ENCODE data around the gene PPP1R3G. TPM values are rescaled to one million over a fixed set of nuclear protein-coding genes. Genes with fewer than 3 reads are reported as not detected.
"Not testable (repeated sequence)": the region's sequence is repeated elsewhere in the genome, so short reads cannot be mapped to it uniquely, and the experiment has no call there.

Gene PPP1R3G
- 0.29 and 0.38 TPM in 2 replicates for total RNA-seq (2014; rRNA removed)
- 0.18 TPM for polyA plus RNA-seq (2012)

DNA sequence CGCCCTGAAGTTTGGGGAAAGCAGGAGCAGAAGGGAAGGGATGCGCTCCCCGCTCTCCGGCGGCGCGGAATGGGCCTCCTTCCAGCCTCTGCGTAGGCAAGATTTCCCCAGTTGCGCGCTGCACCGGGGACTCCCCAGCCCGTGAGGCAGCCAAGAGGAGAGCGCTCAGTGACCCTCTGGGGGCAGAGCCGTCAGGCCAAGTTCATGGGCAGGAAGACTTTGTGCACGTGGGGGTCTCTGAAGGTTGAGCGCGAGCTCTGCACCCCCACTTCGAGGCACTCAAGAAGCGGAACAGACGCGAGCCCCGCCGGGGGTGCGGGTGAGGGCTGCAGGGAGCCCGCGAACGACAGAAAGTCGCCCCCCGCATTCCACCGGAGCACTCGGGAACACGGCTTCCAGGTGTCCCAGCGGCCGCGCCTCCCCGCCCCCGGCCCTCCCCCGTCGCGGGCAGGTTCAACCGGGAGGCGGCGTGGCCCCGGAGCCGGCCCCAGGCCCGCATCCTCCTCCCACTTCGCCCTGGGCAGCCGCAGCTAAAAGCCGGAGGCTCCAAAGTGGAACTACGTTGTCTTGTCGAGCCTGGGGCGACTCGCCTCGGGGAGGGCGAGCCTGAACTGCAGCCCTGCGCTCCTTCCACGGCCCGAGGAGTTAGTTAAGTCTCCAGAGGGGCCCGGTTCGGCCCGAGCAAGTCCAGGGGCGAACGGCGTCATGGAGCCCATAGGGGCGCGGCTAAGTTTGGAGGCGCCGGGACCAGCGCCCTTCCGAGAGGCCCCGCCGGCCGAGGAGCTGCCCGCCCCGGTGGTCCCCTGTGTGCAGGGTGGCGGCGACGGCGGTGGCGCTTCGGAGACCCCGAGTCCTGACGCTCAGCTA is at the start of gene PPP1R3G:
PPP1R3G (plus strand) TSS at position 561 of the 867 bp plus-strand sequence; CDS start at position 706, 145 bp downstream.
- peak; percentile 30 for DNase-seq (ENCODE audit: low read depth)

DNA sequence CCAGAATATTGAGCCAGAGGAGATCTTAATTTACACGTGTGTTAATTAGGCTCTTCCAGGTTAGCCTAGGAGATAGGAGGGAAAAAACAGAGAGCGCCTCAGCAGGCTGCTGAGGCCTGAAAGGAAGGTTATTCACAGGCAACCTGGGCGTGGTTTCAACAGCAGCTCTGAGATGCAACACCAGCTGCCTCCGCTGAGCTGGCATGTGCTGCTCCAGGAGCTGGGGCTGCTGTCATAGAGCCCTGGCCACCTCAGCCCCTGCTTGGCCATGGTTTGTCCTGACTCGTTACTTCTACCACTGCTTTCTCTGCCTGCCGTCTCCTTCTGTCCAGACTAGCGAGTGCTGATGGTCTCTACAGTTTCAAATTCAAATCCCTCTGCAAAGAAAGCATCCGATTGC is 48.9 kb upstream of the PPP1R3G start:
- peak; percentile 75 for DNase-seq (ENCODE audit: low read depth)

DNA sequence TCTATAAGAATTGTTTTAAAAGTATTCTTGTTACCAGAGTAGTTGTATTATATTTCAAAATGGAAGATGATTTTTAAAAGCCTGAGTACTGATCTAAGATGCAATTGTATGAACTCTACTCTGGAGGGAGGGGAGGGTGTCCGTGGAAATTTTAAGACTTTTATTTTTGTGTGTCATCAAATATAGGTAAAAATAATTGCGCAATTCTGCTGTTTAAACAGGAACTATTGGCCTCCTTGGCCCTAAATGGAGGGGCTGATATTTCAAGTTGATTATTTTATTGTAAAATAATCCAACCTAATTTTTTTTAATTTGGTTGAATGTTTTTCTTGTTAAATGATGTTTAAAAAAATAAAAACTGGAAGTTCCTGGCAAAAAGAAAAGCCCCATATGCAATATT is 43.2 kb upstream of the PPP1R3G start:
- no peak for DNase-seq (ENCODE audit: low read depth)

DNA sequence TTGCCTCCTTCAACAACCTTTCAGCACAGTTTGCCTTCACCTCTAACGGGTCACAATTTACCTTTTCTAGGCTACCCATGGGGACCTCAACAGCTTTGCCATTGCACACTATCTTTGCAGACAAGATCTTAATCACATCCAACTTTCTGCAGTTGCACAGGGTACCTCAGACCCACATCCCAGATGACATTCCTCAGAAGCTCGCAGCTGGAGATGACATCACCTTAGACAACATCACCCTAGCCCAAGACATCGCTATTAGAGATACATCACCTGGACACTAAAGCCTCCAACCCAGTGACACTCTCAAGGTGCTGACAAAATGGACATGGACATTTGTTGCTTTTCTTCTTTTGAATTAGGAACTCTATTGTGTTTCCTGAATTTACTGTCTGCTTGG is 42.7 kb upstream of the PPP1R3G start:
- no peak for DNase-seq (ENCODE audit: low read depth)

DNA sequence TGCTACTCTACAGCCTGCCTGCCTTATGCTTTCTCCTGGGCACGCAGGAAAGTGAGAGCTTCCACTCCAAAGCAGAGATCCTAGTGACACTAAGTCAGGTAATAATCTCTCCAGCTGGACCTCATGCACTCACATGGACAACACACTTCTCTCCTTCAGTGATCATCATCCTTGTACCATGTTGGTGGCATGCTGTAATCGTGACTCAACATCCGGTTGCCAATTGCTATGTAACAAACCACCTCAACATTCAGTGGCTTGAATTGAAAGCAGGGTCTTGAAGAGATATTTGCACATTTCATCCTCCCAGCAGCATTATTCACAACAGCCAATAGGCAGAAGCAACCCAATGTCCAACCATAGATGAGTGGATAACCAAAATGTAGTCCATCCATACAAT is 40.3 kb upstream of the PPP1R3G start:
- peak; percentile 16 for DNase-seq (ENCODE audit: low read depth)

DNA sequence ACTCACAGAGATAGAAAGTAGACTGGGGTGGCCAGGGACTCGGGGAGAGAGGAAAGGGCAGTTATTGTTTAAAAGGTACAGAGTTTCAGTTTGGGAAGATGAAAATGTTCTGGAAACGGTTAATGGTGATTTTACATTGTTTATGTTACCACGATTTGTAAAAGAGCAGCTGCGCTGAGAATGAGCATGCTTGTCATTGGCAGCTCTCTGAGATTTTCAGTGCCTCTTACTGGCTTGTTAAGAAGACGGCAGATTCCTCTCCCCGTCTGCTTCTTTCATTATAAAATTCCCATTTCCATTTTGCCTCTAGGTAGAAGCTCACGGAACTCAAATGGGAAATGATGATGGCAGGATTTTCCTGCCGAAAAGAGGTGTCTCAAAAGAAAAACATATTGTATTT is 39.7 kb upstream of the PPP1R3G start:
- DNase-seq (ENCODE audit: low read depth) = no peak

DNA sequence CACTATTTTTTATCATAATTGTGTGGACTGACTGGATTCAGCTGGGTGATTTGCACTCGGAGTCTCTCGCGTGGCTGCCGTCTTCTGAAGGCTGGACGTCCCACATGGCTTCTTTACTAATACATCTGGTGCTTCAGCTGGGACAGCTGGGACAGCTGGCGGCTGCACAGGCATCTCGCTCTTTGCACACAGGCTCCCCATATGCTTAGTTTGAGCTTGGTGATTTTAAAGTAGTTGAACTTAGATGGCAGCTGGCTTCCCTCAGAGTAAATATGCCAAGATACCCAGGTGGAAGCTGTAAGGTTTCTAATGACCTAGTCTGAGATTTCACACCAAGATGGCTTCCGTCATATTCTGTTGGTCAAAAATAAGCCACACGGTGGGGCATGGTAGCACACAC is 38.7 kb upstream of the PPP1R3G start:
- DNase-seq (ENCODE audit: low read depth) = no peak

DNA sequence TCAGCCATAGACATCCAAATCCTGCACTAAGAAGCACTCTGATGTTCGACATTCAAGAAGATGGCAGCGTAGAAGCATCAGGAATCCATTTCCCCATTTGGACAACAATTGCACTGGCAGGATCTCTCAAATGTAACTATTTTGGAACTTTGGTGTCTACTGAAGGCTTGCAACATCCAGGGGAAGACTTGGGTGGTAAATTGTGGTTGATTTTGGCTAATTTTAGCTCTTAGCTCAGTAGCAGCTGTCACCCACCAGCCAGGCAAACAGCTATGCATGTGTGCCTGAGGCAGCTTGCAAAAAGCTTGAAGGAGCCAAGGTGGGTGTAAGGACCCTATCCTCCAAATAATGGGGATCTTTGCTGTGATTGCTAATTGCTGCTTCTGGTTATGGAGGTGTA is 35.1 kb upstream of the PPP1R3G start:
- DNase-seq (ENCODE audit: low read depth) = peak; percentile 42

DNA sequence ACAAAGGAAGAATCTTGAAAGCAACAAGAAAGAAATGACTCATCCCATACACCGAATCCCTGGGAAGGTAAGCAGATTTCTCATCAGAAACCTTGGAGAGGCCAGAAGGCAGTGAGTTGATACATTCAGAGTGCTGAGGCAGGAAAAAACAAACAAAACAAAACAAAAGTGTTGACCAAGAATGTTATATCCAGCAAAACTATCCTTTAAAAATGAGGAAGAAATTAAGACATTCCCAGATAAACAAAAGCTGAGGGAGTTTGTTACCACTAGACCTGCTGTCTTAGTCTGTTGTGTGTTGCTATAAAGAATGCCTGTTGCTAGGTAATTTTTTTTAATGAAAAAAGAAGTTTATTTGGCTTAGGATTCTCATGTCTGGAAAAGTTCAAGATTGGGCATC is 33.7 kb upstream of the PPP1R3G start:
- no peak for DNase-seq (ENCODE audit: low read depth)

DNA sequence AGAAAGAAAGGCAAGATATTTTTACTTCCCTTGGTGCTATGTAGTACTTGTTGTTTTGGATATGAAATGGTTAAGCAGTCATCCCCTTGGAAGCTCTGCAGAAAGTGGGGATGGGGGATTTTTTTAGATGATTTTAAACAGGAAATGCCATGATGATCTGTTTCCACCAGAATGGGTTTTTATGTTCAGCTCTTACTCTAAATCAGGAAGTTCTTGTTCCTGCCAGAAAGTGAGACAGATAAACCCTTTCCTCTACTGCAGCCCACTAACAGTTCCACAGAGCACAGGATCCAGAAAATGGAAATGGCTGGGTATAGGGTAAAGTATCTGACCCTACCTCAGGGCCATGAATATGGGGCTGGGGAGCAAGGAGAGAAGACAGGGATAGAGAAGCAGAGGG is 32.1 kb upstream of the PPP1R3G start:
- DNase-seq (ENCODE audit: low read depth) = no peak

DNA sequence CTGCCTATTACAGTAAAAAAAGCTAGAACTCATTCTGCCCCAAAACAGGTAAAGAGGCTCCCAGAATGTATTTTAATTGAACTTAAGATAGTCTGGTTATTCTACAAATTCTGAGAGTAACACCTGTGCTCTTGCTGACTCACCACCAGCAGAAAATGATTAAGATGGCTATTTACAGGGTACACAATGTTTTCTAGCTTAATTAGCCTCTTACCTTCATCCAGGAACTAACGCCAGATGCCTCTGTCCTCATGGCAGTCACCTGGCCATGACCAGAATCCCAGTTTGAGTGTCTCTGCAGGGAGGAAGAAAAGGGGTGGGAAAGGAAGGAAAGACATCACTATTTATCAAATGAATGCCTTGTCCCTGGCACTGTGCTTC is 31.3 kb upstream of the PPP1R3G start:
- no peak for DNase-seq (ENCODE audit: low read depth)

DNA sequence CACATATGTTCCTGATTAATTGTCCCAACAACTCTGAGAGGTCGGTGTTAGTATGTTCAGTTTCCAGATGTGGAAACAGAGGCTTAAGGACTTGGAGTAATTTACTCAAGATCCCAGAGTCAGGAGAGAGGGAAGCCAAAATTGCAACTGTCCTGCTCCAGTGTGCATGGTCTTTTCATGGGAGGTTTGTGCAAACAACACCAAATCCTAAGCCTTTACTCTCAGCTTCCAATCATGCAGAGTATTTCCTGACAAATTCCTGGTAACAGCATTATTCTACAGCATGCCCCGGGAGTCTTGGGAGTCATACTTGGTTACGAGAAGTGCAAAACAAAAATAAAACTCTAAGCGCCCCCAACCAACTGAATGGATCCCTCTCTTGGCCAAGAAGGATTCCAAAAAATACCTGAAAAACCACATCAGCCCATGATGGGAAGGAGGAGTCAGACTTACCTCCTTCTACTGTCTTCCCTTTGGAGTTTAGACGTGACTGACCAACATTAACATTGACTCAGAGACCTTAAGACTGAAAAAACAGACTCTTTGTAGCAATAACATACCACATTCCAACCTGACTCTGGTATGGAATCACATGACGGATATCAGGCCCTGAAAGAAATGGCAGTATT is 30.8 kb upstream of the PPP1R3G start:
- DNase-seq (ENCODE audit: low read depth) = no peak

DNA sequence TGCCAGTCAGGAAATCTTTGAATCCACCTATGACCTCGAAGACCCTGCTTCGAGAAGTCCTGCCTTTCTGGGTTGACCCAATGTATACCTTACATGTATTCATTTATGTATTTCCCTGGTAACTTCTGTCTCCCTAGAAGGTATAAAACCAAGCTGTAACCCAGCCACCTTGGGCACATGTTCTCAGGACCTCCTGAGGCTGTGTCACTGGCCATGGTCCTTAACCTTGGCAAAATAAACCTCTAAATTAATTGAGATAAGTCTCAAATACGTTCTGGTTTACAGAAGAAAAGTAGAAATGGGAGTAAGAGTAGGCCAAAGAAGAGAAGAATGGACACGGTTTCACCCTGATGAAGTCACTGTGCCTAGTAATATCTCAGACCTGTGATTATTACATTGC is 30.0 kb upstream of the PPP1R3G start:
- DNase-seq (ENCODE audit: low read depth) = no peak

DNA sequence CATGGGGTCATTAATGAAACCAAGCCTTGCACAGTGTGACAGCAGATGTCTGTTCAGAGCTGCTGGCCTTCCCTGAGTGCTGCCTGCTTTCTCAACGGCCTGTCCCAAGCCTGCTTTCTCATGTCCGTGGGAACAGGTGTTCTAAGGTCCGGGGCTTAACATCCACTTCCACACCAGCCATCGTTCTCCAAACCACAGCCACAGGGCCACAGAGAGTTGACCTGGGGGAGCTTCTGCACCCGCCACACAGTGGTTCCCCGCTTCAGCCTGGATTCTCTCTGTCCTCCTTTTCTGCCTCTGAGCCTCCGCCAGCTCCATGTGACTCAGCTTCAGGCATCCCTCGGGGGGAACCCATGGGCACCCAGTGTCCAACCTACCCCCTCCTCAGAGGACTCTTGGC is 26.9 kb upstream of the PPP1R3G start:
- no peak for DNase-seq (ENCODE audit: low read depth)

DNA sequence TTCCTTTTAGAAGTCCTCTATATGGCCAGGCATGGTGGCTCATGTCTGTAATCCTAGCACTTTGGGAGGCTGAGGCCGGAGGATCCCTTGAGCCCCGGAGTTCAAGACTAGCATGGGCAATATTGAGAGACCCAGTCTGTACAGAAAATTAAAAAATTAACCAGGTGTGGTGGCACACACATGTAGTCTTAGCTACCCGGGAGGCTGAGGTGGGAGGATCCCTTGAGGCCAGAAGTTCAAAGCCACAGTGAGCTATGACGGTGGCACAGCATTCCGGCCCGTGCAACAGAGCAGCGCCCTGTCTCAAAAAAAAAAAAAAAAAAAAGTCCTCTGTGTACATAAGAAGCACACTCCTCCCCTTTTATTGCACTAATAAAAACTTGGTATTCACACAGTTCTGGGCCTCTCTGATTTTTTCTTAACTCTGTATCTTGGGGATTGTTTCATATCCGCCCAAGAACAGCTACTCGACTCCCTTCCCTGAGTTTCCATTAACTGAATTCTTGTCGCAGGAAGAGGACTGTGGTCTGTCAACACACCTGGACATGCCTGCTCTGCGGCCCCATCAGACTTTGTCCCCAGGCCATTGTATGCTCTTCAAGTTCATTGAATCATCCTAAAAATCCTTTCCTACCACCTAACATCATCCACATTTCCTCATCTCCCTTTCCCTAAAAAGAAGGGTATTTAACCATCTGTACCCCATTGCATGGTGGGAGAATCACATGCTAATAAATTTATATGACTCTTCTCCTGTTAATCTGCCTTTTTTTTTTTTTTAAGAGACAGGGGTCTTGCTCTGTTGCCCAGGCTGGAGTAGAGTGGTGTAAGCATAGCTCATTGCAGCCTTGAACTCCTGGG is 25.9 kb upstream of the PPP1R3G start:
- DNase-seq (ENCODE audit: low read depth) = no peak

DNA sequence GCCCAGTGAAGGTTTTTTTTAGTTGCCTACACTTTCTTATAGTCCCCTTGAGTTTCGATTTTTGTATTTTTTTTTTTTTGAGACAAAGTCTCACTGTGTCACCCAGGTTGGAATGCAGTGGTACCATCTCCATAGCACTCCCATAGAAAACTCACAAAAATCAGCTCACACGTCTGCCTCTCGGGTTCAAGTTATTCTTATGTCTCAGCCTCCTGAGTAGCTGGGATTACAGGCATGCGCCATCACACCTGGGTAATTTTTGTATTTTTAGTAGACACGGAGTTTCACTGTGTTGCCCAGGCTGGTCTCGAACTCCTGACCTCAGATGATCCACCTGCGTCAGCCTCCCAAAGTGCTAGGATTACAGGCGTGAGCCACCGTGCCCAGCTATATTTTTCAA is 24.7 kb upstream of the PPP1R3G start:
- not testable (repeated sequence) for DNase-seq (ENCODE audit: low read depth)

DNA sequence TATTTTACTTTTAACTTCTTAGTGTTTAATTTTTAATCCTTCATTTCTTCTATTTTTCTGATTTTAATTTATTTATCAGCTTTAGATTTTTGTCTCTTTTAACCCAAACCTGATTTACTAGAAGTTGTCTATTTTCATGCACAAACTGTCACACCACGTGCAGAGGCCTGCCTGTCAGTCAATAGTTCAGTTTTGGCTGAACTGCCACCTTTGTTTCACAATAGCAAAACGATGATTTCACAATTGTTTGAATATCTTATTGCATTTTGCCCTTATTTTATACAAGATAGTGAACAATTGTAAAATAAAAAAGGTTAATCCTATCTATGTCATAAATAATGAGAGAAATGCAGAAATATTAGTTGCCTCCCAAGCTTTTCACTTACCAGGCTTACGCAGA is 24.0 kb upstream of the PPP1R3G start:
- DNase-seq (ENCODE audit: low read depth) = no peak

DNA sequence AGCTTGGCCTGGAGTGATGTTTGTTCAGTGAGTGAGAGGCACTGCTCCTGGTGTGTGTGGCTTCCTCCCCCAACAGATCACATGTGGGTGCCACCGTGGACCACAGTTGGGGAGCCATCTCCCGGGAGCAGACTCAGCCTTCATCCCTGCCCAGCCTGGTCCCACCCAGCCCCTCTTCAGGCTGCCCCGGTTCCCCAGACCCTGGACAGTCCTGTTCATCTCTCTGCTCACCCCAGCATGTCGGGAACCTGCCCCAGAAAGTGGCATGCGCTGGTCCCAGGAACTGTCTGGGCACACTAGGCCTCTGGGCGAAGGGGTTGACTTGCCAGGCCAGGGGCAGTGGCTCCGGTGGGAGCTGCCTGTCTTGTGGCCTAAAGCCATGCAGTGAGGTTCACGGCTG is 21.5 kb upstream of the PPP1R3G start:
- no peak for DNase-seq (ENCODE audit: low read depth)

DNA sequence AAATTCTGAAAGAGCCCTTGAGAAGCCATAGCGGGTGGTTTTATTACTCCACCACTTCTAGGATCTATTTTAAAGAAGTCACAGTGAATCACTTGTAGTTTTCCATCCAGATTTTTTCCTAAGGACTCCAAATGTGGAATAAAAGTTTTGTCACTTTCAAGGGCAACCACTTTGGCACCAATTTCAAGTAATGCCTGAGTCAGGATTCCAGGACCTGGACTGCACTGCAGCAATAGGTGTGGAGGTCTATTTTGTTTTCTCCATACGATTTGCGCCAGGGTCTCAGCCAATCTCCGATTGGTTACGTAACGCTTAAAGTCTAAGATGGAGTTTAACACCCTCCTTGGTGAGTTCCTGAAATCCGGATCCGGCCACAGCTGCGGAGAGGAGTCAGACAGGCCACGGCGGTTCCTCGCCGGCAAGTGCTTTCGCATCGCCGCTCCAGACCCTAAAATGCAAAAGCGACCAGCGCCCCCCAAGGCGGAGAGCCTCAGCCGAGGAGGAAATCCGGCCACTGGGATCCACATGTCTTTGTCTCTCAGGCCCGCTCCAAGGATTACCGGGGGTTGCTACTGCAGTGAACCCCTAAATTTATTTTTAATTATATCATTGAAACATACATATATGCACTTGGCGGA is 18.6 kb upstream of the PPP1R3G start:
- no peak for DNase-seq (ENCODE audit: low read depth)

DNA sequence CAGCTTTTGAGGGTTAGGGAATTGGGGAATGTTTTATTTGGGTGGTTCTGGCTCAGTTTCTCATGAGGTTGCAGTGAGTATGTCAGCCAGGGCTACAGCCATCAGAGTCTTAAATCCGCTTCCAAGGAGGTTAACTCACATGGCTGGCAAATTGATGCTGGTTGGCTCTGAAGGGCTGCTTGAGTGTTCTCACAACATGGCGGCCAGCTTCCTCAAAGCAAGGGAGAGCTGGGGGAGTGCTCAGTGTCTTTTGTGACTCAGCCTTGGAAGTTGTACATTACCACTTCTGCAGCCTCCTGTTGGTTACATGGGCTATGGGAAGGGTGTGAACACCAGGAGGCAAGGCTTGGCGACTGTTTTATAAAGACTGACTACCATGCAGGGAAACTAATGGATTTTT is 17.8 kb upstream of the PPP1R3G start:
- no peak for DNase-seq (ENCODE audit: low read depth)

DNA sequence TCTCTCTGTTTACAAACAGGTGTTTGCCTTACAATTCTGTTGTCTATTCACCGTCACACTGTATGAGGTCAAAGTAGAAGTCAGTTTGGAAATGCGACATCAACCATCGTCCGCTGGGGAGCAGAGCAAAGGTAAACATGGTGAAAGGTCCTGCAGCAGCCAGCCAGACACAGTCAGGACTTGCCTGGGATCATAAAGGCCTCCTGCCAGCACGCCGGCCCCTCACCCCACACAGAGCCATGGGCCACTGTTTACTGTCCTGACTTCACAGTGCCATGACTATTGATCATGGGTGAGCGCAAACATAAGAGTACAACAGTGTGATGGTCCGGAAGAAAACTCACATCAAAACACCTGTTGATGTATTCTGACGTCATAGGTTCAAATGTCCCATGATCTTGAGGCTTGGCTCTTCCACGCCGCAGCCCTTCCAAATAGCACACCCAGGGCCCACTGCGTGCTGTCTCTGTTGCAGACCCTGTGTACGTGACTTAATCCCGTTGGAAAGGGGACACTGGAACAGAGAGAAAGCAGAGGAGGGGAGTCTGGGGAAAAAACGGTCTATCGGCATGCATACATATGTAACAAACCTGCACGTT is 16.9 kb upstream of the PPP1R3G start:
- DNase-seq (ENCODE audit: low read depth) = no peak
